Endothelial cell of umbilical vein (primary cell): ENCODE results near the gene SLFN14. TPM values are rescaled to one million over a fixed set of nuclear protein-coding genes. Genes with fewer than 3 reads are reported as not detected.
A peak's percentile ranks its signal among the peaks of the same experiment; 100 is the strongest.

Experiments
- BruUV-seq: library from RNA; stranded (reverse); fragments of 400-500 nt; replicated peaks from 2 replicates; lab custom pipeline; 2021; lab: Mats Ljungman, UMichigan
- CTCF ChIA-PET: fragments of 300-600, 350-600 bp; sonication (Branson Sonifier 250); formaldehyde crosslinking; loops from one replicate; lab custom pipeline; 2021; ENCODE audit warnings: antibody characterized with exemption, inconsistent platforms; lab: Charles Lee
- POLR2A ChIA-PET: fragments of 300-600, 350-600 bp; sonication (Branson Sonifier 250); formaldehyde crosslinking; loops from one replicate; lab custom pipeline; 2021; ENCODE audit warnings: antibody characterized with exemption, inconsistent platforms; lab: Charles Lee
- DNase-seq: peaks from one replicate; pipeline ENCODE4 v3.0.0-alpha.2; 2011; ENCODE audit warnings: low read depth, low spot score
- FAIRE-seq: peaks from 2 replicates; lab custom pipeline; 2011; peaks lifted over from hg19 to GRCh38; lab: Jason Lieb, UNC
- H2AFZ ChIP-seq: 2 replicates; pipeline ENCODE4 v1.6.0; 2012; ENCODE audit warnings: low read depth, low read length, control low read depth, inconsistent platforms
- H3K27ac ChIP-seq: 2 replicates; pipeline ENCODE4 v1.5.1; 2011; ENCODE audit warnings: low read depth, mild to moderate bottlenecking, control low read depth, low read length, moderate library complexity; ENCODE audit not compliant: insufficient read depth
- H3K27me3 ChIP-seq, 2 experiments: 2 replicates each; pipeline versions ENCODE4 v1.6.0 to v1.6.1; 2011; ENCODE audit warnings: low read length in 2 of 2, mixed read lengths in 1 of 2; ENCODE audit not compliant: control insufficient read depth in 2 of 2, insufficient read depth in 2 of 2
- H3K36me3 ChIP-seq, 2 experiments: 2 replicates in 1 of 2; 3 replicates in 1 of 2; pipeline ENCODE4 v1.5.1; 2011; ENCODE audit warnings: low read length in 2 of 2, mild to moderate bottlenecking in 1 of 2, moderate library complexity in 1 of 2; ENCODE audit not compliant: control insufficient read depth in 2 of 2, insufficient read depth in 2 of 2; ENCODE audit errors: extremely low read depth in 1 of 2
- H3K4me1 ChIP-seq: 3 replicates; pipeline ENCODE4 v1.5.1; 2011; ENCODE audit warnings: mild to moderate bottlenecking, low read length; ENCODE audit not compliant: control insufficient read depth, insufficient read depth; ENCODE audit errors: extremely low read depth
- H3K4me2 ChIP-seq: 2 replicates; pipeline ENCODE4 v1.6.1; 2011; ENCODE audit warnings: low read length, control low read depth, mixed read lengths; ENCODE audit not compliant: insufficient read depth
- H3K4me3 ChIP-seq, 3 experiments: fragments of 200-600 bp in 1 of 3; sonication (generic), shearing (Covaris generic) in 1 of 3; replicated peaks in 1 of 3; 2 replicates each; pipeline ENCODE4 v1.5.1; 2011 to 2016; ENCODE audit warnings: control low read depth in 3 of 3, low read length in 3 of 3, mild to moderate bottlenecking in 2 of 3, inconsistent platforms in 1 of 3, low read depth in 1 of 3, moderate library complexity in 1 of 3; ENCODE audit not compliant: insufficient read depth in 1 of 3
- H3K79me2 ChIP-seq: 2 replicates; pipeline ENCODE4 v1.6.0; 2012; ENCODE audit warnings: low read length, inconsistent platforms; ENCODE audit not compliant: control insufficient read depth, insufficient read depth
- H3K9ac ChIP-seq: replicated peaks from 2 replicates; pipeline ENCODE3; 2011; ENCODE audit warnings: low read length, control low read depth; ENCODE audit not compliant: insufficient read depth; ENCODE audit errors: extremely low read depth
- H3K9me1 ChIP-seq: replicated peaks from 3 replicates; pipeline ENCODE4 v1.6.0; 2011; ENCODE audit warnings: mild to moderate bottlenecking, low read length; ENCODE audit not compliant: control insufficient read depth, insufficient read depth; ENCODE audit errors: extremely low read depth
- H3K9me3 ChIP-seq: replicated peaks from 2 replicates; pipeline ENCODE4 v1.5.1; 2012; ENCODE audit warnings: low read length, inconsistent platforms; ENCODE audit not compliant: control insufficient read depth, insufficient read depth
- H4K20me1 ChIP-seq: replicated peaks from 2 replicates; pipeline ENCODE3; 2011; ENCODE audit warnings: mild to moderate bottlenecking, low read length; ENCODE audit not compliant: control insufficient read depth, insufficient read depth; ENCODE audit errors: extremely low read depth
- CTCF ChIP-seq, 2 donors: IDR thresholded peaks; 1 replicate in 1 of 2; 2 replicates in 1 of 2; pipeline ENCODE4 v1.5.1; 2011; ENCODE audit warnings: low read length in 2 of 2, mild to moderate bottlenecking in 2 of 2, moderate library complexity in 2 of 2, control low read depth in 1 of 2, inconsistent platforms in 1 of 2, low read depth in 1 of 2; ENCODE audit not compliant: insufficient read depth in 1 of 2; ENCODE audit errors: extremely low read depth in 1 of 2
- EZH2 ChIP-seq: IDR thresholded peaks from 2 replicates; pipeline ENCODE4 v1.6.1; 2012; ENCODE audit warnings: borderline replicate concordance, low read depth, mild to moderate bottlenecking, moderate library complexity, low read length, inconsistent platforms; ENCODE audit not compliant: severe bottlenecking
- FOS ChIP-seq: IDR thresholded peaks from 2 replicates; pipeline ENCODE4 v1.6.1; 2011; ENCODE audit warnings: mild to moderate bottlenecking, low read length, moderate library complexity, borderline replicate concordance; ENCODE audit not compliant: insufficient read depth
- GATA2 ChIP-seq: IDR thresholded peaks from 2 replicates; pipeline ENCODE4 v1.7.0; 2011; ENCODE audit warnings: low read depth, mild to moderate bottlenecking, moderate library complexity, mixed read lengths, low read length; ENCODE audit not compliant: insufficient read length, insufficient read depth
- JUN ChIP-seq: IDR thresholded peaks from 2 replicates; pipeline ENCODE4 v1.6.1; 2011; ENCODE audit warnings: borderline replicate concordance, low read depth; ENCODE audit not compliant: insufficient read length, insufficient read depth
- MAX ChIP-seq: IDR thresholded peaks from 2 replicates; pipeline ENCODE4 v1.6.1; 2011; ENCODE audit not compliant: insufficient read depth, insufficient read length
- MYC ChIP-seq: IDR thresholded peaks from one replicate; pipeline ENCODE4 v1.6.1; 2011; ENCODE audit warnings: mild to moderate bottlenecking, low read depth, low read length
- POLR2A ChIP-seq: IDR thresholded peaks from 2 replicates; pipeline ENCODE4 v1.6.1; 2012; ENCODE audit warnings: low read depth, mild to moderate bottlenecking, control low read depth, low read length
- POLR2AphosphoS5 ChIP-seq: IDR thresholded peaks from 2 replicates; pipeline ENCODE4 v1.6.1; 2012; ENCODE audit warnings: low read depth, mild to moderate bottlenecking, control low read depth, low read length, moderate library complexity; ENCODE audit not compliant: insufficient read depth
- dilution Hi-C: fragments of 300-500 bp; cut with MboI; formaldehyde crosslinking; loops from one replicate; pipeline ENCODE4 v1.15.0; 2019; ENCODE audit warnings: low sequenced_read_pairs; ENCODE audit not compliant: extremely low pct_ligation_motif_present
- intact Hi-C: fragments of 100-400 bp; cut with micrococcal nuclease; formaldehyde crosslinking; loops from one replicate; pipeline ENCODE4 v1.10.0; 2022
- polyA plus RNA-seq, 4 experiments: library from polyadenylated mRNA; depleted of rRNA in 3 of 4; stranded (reverse) in 3 of 4; unstranded in 1 of 4; fragments of >200 nt; gene quantifications; 2 replicates each; pipeline versions ENCODE4 v1.2.1 to v1.2.3, GENCODE V29; 2011 to 2012; ENCODE audit warnings: missing spikeins in 1 of 4
- total RNA-seq: library from RNA; stranded (reverse); gene quantifications from 2 replicates; pipeline ENCODE4 v1.2.3, GENCODE V29; 2021

SLFN14 gene
- total and polyA plus RNA-seq, 2 donors (not counting 3 experiments of a cell fraction or from before 2014, with no cell fraction given): not detected

GRCh38 chr17:35555691-35556090, 4.9 kb downstream of the SLFN14 start:
- H3K27me3 ChIP-seq: peaks cover 23 to 36% of the 10 kb centered on the region in 2 experiments
- FAIRE-seq (no peak), DNase-seq (no peak)
- H2AFZ ChIP-seq: no peak overlapping the region
- TF ChIP-seq GATA2 (no peak), CTCF (IDR thresholded peaks at IDR 0.05; ENCODE audit: extremely low read depth in 1 of 2, insufficient read depth in 1 of 2, low read depth in 1 of 2, low read length in 2 of 2) (peak; percentile 7 to 27), EZH2 (no peak)
- POLR2A ChIA-PET: interaction anchor here (0.6 kb wide), 1 partner anchor 123 kb away, joined by 6 read pairs; the partner anchor contains the start of gene SLFN12
- H3K36me3 ChIP-seq: no peaks in the 10 kb centered on the region
- no peak overlapping the region for H3K4me3 ChIP-seq
- no peaks in the 10 kb centered on the region for H3K4me1 ChIP-seq
- no peak overlapping the region for H3K27ac ChIP-seq
- no peaks in the 10 kb centered on the region for H4K20me1 ChIP-seq
- dilution Hi-C loops: no loop called here
- no peaks in the 10 kb centered on the region for H3K9me1 ChIP-seq
- intact Hi-C loops: loop anchor here (1.0 kb wide), 1 partner anchor 192 kb away; no protein-coding TSS in a partner anchor
- H3K9ac ChIP-seq: no peak overlapping the region
- H3K9me3 ChIP-seq: no peaks in the 10 kb centered on the region
- CTCF ChIA-PET: interaction anchor here (0.6 to 2.7 kb wide), 7 partner anchors 9 to 194 kb away, joined by 3 to 35 read pairs (median 4); partner anchors contain the start of gene PEX12
- BruUV-seq: no TSS peak
- no peaks in the 10 kb centered on the region for H3K79me2 ChIP-seq
- no peak overlapping the region for H3K4me2 ChIP-seq

GRCh38 chr17:35554668-35555067, 6.0 kb downstream of the SLFN14 start:
- Histone ChIP-seq H3K9me1 (no peaks in the 10 kb centered on the region), H3K9ac (no peak overlapping the region), H3K27ac (no peak overlapping the region), H3K4me3 (no peak overlapping the region), H3K4me1 (no peaks in the 10 kb centered on the region), H3K27me3 (peaks cover 26 to 38% of the 10 kb centered on the region in 2 experiments), H4K20me1 (no peaks in the 10 kb centered on the region), H3K9me3 (no peaks in the 10 kb centered on the region), H2AFZ (no peak overlapping the region), H3K4me2 (no peak overlapping the region), H3K79me2 (no peaks in the 10 kb centered on the region), H3K36me3 (no peaks in the 10 kb centered on the region)
- CTCF ChIA-PET: interaction anchor here (0.6 to 2.7 kb wide), 6 partner anchors 10 to 193 kb away, joined by 3 to 35 read pairs (median 10); no protein-coding TSS in a partner anchor
- no peak for FAIRE-seq
- BruUV-seq: no TSS peak
- TF ChIP-seq FOS (no peak), CTCF (IDR thresholded peaks at IDR 0.05; ENCODE audit: extremely low read depth in 1 of 2, insufficient read depth in 1 of 2, low read depth in 1 of 2, low read length in 2 of 2) (no peak), EZH2 (no peak), GATA2 (no peak), MAX (no peak), POLR2A (no peak), JUN (no peak), MYC (no peak), POLR2AphosphoS5 (no peak)
- intact Hi-C loops: loop anchor here (1.0 kb wide), 1 partner anchor 193 kb away; no protein-coding TSS in a partner anchor
- dilution Hi-C loops: no loop called here
- DNase-seq: no peak
- POLR2A ChIA-PET: no interaction called here
